MCF 10A (cell line): ENCODE measurements around the gene RDH14. TPM values are rescaled to one million over a fixed set of nuclear protein-coding genes. Genes with fewer than 3 reads are reported as not detected.

Experiments used
- BruUV-seq: library from RNA; stranded (reverse); fragments of 400-500 nt; replicated peaks from 2 replicates; lab custom pipeline; 2021; lab: Mats Ljungman, UMichigan
- CTCF ChIA-PET: fragments of 300-600 bp; sonication (Branson Sonifier 250); formaldehyde crosslinking; extraction: SDS; loops from one replicate; lab custom pipeline; 2021; ENCODE audit warnings: antibody characterized with exemption, inconsistent platforms; lab: Yijun Ruan, JAX
- POLR2A ChIA-PET: fragments of 300-600, 350-650 bp; sonication (Branson Sonifier 250); formaldehyde crosslinking; extraction: SDS; loops from one replicate; lab custom pipeline; 2020; ENCODE audit warnings: antibody characterized with exemption, inconsistent platforms; lab: Yijun Ruan, JAX
- DNase-seq: peaks from one replicate; pipeline ENCODE4 v3.0.0-alpha.2; 2018; ENCODE audit not compliant: unreplicated experiment
- H3K27ac Mint-ChIP-seq: one replicate; pipeline ENCODE4 v1.8.0; 2022; ENCODE audit warnings: mild to moderate bottlenecking, low read depth, mixed read lengths; ENCODE audit not compliant: unreplicated experiment
- H3K27me3 Mint-ChIP-seq: one replicate; pipeline ENCODE4 v1.8.0; 2022; ENCODE audit warnings: mixed read lengths; ENCODE audit not compliant: insufficient read depth, unreplicated experiment
- H3K36me3 Mint-ChIP-seq: one replicate; pipeline ENCODE4 v1.8.0; 2022; ENCODE audit warnings: mild to moderate bottlenecking, moderate library complexity, mixed read lengths; ENCODE audit not compliant: insufficient read depth, unreplicated experiment
- H3K4me1 Mint-ChIP-seq: one replicate; pipeline ENCODE4 v1.8.0; 2022; ENCODE audit warnings: mixed read lengths; ENCODE audit not compliant: insufficient read depth, unreplicated experiment
- H3K4me3 Mint-ChIP-seq: one replicate; pipeline ENCODE4 v1.8.0; 2022; ENCODE audit warnings: mild to moderate bottlenecking, moderate library complexity, mixed read lengths; ENCODE audit not compliant: unreplicated experiment
- H3K9me3 Mint-ChIP-seq: one replicate; pipeline ENCODE4 v1.8.0; 2022; ENCODE audit warnings: mixed read lengths; ENCODE audit not compliant: unreplicated experiment
- intact Hi-C: fragments of 100-400 bp; cut with micrococcal nuclease; formaldehyde crosslinking; loops from 2 replicates; pipeline ENCODE4 v1.14.1; 2022
- total RNA-seq: library from RNA; stranded (reverse); gene quantifications from 2 replicates; pipeline ENCODE4 v1.2.3, GENCODE V29; 2022
- TF ChIP-seq, protein P1 (sequence below): fragments of 200-600 bp; IDR thresholded peaks from one replicate; pipeline ENCODE4 v1.8.0; 2022; ENCODE audit warnings: antibody characterized with exemption, mild to moderate bottlenecking; ENCODE audit not compliant: unreplicated experiment

Gene RDH14
- total RNA-seq, 1 experiment from 2014 or later, result 19.2 TPM

DNA sequence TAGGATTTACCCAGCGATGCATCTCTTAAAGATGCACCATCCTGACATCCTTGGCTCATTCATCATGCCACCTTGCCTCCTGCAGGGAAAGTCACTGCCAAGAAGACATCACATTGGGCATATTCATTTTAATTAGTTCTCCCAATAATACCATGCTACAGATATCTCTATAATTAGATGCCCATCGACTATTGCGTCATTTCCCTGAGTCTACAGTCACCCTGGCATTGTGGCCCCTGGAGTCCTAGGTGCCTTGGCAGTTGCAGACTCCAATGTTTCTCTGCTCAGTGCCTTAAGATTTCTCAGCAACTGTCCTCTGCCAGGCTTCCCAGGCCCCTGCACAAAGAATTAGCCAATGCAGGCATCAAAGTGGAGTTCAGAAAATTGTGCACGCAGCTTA, 32.6 kb downstream of the RDH14 start:
- Mint-ChIP-seq H3K27ac (no peak overlapping the region), H3K36me3 (no peaks in the 10 kb centered on the region), H3K4me3 (no peak overlapping the region), H3K4me1 (no peaks in the 10 kb centered on the region), H3K9me3 (no peaks in the 10 kb centered on the region), H3K27me3 (no peaks in the 10 kb centered on the region)
- CTCF ChIA-PET, result interaction anchor here (5.8 kb wide), 1 partner anchor 7 kb away, joined by 44 read pairs; no protein-coding TSS in a partner anchor
- BruUV-seq, result no TSS peak
- no peak for DNase-seq
- intact Hi-C loops, result loop anchor here (10.0 kb wide), 1 partner anchor 457 kb away; no protein-coding TSS in a partner anchor
- POLR2A ChIA-PET, result no interaction called here
- TF ChIP-seq, protein P1, sequence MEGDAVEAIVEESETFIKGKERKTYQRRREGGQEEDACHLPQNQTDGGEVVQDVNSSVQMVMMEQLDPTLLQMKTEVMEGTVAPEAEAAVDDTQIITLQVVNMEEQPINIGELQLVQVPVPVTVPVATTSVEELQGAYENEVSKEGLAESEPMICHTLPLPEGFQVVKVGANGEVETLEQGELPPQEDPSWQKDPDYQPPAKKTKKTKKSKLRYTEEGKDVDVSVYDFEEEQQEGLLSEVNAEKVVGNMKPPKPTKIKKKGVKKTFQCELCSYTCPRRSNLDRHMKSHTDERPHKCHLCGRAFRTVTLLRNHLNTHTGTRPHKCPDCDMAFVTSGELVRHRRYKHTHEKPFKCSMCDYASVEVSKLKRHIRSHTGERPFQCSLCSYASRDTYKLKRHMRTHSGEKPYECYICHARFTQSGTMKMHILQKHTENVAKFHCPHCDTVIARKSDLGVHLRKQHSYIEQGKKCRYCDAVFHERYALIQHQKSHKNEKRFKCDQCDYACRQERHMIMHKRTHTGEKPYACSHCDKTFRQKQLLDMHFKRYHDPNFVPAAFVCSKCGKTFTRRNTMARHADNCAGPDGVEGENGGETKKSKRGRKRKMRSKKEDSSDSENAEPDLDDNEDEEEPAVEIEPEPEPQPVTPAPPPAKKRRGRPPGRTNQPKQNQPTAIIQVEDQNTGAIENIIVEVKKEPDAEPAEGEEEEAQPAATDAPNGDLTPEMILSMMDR, result no peak

DNA sequence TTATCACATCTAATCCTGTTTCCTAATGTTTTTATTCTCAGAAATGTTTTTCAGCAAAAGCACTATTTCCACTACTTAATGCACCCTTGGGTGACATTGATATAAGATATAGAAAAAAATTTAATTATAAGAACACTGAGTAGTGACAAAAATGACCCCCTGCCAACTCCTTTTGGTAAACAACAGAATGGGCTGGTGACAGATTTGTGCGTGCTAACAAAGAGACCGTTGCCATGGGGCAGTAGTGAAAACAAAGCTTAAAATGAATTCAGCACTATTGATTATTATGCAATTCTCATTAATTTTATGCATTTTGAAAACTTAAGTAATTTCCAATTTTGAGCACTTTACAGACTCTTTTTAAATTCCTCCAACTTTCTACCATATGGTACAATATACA, 33.1 kb downstream of the RDH14 start:
- Mint-ChIP-seq H3K36me3 (no peaks in the 10 kb centered on the region), H3K4me1 (no peaks in the 10 kb centered on the region), H3K27ac (no peak overlapping the region), H3K9me3 (no peaks in the 10 kb centered on the region), H3K27me3 (no peaks in the 10 kb centered on the region), H3K4me3 (no peak overlapping the region)
- DNase-seq, result no peak
- no TSS peak for BruUV-seq
- TF ChIP-seq, protein P1, result no peak
- ChIA-PET POLR2A (no interaction called here), CTCF (interaction anchor here (0.6 kb wide), 1 partner anchor 259 kb away, joined by 3 read pairs; no protein-coding TSS in a partner anchor)
- intact Hi-C loops, result loop anchor here (10.0 kb wide), 1 partner anchor 457 kb away; no protein-coding TSS in a partner anchor

DNA sequence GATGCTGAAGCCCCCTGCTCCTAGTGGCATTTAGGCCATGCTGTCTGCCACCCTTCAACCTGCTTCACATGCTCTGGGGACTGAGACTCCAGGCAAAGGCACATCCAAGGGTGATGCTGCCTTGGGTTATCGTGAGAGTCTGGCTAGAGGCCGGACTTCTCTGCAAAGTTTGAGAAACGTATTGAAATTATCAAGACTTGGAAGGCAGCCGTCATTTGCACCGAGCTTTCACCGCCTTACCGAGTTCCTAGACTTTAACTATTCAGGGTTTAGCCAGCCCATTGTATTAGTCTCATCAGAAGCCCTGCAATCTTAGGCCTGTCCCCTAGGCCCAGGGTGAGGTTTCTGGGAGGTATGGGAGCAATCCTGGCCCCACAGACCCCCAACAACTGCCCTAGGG, 34.0 kb downstream of the RDH14 start:
- no TSS peak for BruUV-seq
- no peaks in the 10 kb centered on the region for H3K4me1 Mint-ChIP-seq
- POLR2A ChIA-PET, result no interaction called here
- DNase-seq, result no peak
- H3K36me3 Mint-ChIP-seq, result no peaks in the 10 kb centered on the region
- no peaks in the 10 kb centered on the region for H3K27me3 Mint-ChIP-seq
- no peak overlapping the region for H3K4me3 Mint-ChIP-seq
- intact Hi-C loops, result loop anchor here (10.0 kb wide), 1 partner anchor 458 kb away; no protein-coding TSS in a partner anchor
- no peaks in the 10 kb centered on the region for H3K9me3 Mint-ChIP-seq
- TF ChIP-seq, protein P1, result no peak
- H3K27ac Mint-ChIP-seq, result no peak overlapping the region
- CTCF ChIA-PET, result interaction anchor here (1.2 to 1.3 kb wide), 2 partner anchors 33 to 138 kb away, joined by 4 read pairs; partner anchors contain the start of gene RDH14

DNA sequence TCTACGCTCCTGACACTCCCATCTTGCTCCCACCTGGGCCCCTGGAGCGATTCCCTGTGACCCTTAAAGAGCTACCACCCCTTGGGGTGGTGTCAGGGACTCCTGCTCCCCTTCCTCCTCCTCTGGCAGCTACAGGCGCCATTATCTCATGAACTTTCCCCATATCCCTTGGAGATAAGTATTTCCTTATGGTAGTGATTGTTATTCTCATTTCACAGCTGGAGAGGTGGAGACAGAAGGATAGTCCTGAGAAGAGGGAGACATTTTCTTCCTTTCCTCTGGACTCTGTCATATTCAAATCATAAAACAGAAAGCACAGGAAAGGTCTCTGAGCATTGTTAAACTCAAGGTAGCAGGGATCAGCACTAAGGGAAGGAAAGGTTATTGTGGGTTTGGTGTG, 34.6 kb downstream of the RDH14 start:
- ChIA-PET CTCF (interaction anchor here (0.8 to 1.3 kb wide), 3 partner anchors 34 to 1336 kb away, joined by 4 to 5 read pairs (median 4); partner anchors contain the start of gene RDH14), POLR2A (no interaction called here)
- DNase-seq, result no peak
- Mint-ChIP-seq H3K27me3 (no peaks in the 10 kb centered on the region), H3K9me3 (no peaks in the 10 kb centered on the region), H3K4me3 (no peak overlapping the region), H3K36me3 (no peaks in the 10 kb centered on the region), H3K27ac (no peak overlapping the region), H3K4me1 (no peaks in the 10 kb centered on the region)
- TF ChIP-seq, protein P1, result no peak
- no TSS peak for BruUV-seq
- intact Hi-C loops, result loop anchor here (10.0 kb wide), 1 partner anchor 459 kb away; no protein-coding TSS in a partner anchor
